IMR-90 (cell line): ENCODE results near the gene IFT43. TPM values are rescaled to one million over a fixed set of nuclear protein-coding genes. Genes with fewer than 3 reads are reported as not detected.

Source experiments
- ATAC-seq: fragments of 200-7000 bp; cut with Tn5 transposase; 2 replicates; pipeline ENCODE4 v1.9.1; 2020; ENCODE audit warnings: low read depth, mild to moderate bottlenecking, moderate library complexity
- BruUV-seq: library from RNA; stranded (reverse); fragments of 400-500 nt; replicated peaks from 2 replicates; lab custom pipeline; 2021; lab: Mats Ljungman, UMichigan
- CTCF ChIA-PET: fragments of 300-600 bp; formaldehyde crosslinking; extraction: SDS; loops from one replicate; lab custom pipeline; 2021; ENCODE audit warnings: antibody characterized with exemption; lab: Yijun Ruan, JAX
- POLR2A ChIA-PET: fragments of 300-600 bp; sonication (Branson Sonifier 250); formaldehyde crosslinking; loops from one replicate; lab custom pipeline; 2022; ENCODE audit warnings: antibody characterized with exemption; ENCODE audit not compliant: unreplicated experiment; lab: Charles Lee
- DNase-seq: peaks from one replicate; pipeline ENCODE4 v3.0.0; 2013
- H2AFZ ChIP-seq: replicated peaks from 2 replicates; pipeline ENCODE3; 2013; ENCODE audit warnings: low read length, mild to moderate bottlenecking; ENCODE audit not compliant: poor library complexity
- H2AK5ac ChIP-seq: 2 replicates; pipeline ENCODE4 v1.6.1; 2013; ENCODE audit warnings: low read depth, low read length, inconsistent platforms
- H2AK9ac ChIP-seq: replicated peaks from 2 replicates; pipeline ENCODE3; 2013; ENCODE audit warnings: mild to moderate bottlenecking, low read depth, low read length, moderate library complexity; ENCODE audit not compliant: poor library complexity
- H2BK120ac ChIP-seq: 2 replicates; pipeline ENCODE4 v1.6.1; 2013; ENCODE audit warnings: low read depth, low read length, inconsistent platforms
- H2BK15ac ChIP-seq: 3 replicates; pipeline ENCODE4 v1.6.1; 2013; ENCODE audit warnings: low read depth, low read length, inconsistent platforms
- H2BK20ac ChIP-seq: 2 replicates; pipeline ENCODE4 v1.6.1; 2013; ENCODE audit warnings: low read depth, mild to moderate bottlenecking, inconsistent platforms, low read length, moderate library complexity
- H2BK5ac ChIP-seq: 2 replicates; pipeline ENCODE4 v1.6.1; 2013; ENCODE audit warnings: mild to moderate bottlenecking, low read depth, low read length, inconsistent platforms; ENCODE audit not compliant: poor library complexity, severe bottlenecking
- H3K14ac ChIP-seq: replicated peaks from 2 replicates; pipeline ENCODE4 v1.6.1; 2013; ENCODE audit warnings: low read depth, low read length, inconsistent platforms
- H3K18ac ChIP-seq: 2 replicates; pipeline ENCODE4 v1.6.1; 2013; ENCODE audit warnings: low read depth, low read length, control low read depth
- H3K23ac ChIP-seq: 2 replicates; pipeline ENCODE4 v1.6.1; 2013; ENCODE audit warnings: low read depth, low read length, inconsistent platforms
- H3K27ac ChIP-seq: 2 replicates; pipeline ENCODE4 v1.5.1; 2013; ENCODE audit warnings: mild to moderate bottlenecking, control low read depth, low read length; ENCODE audit not compliant: insufficient read depth
- H3K27me3 ChIP-seq: 2 replicates; pipeline ENCODE4 v1.6.1; 2013; ENCODE audit warnings: low read length; ENCODE audit not compliant: control insufficient read depth, insufficient read depth
- H3K36me3 ChIP-seq: 2 replicates; pipeline ENCODE4 v1.6.1; 2013; ENCODE audit warnings: low read length, mixed read lengths; ENCODE audit not compliant: control insufficient read depth, insufficient read depth
- H3K4ac ChIP-seq: 2 replicates; pipeline ENCODE4 v1.6.1; 2013; ENCODE audit warnings: low read depth, low read length, inconsistent platforms
- H3K4me1 ChIP-seq: 2 replicates; pipeline ENCODE4 v1.6.1; 2013; ENCODE audit warnings: low read length, mixed read lengths; ENCODE audit not compliant: control insufficient read depth, insufficient read depth
- H3K4me2 ChIP-seq: 2 replicates; pipeline ENCODE4 v1.6.1; 2013; ENCODE audit warnings: low read depth, mild to moderate bottlenecking, control low read depth, low read length, moderate library complexity
- H3K4me3 ChIP-seq: 2 replicates; pipeline ENCODE4 v1.5.1; 2013; ENCODE audit warnings: low read depth, mild to moderate bottlenecking, control low read depth, low read length, moderate library complexity; ENCODE audit not compliant: insufficient read depth
- H3K56ac ChIP-seq: 2 replicates; pipeline ENCODE4 v1.6.1; 2013; ENCODE audit warnings: low read length, inconsistent platforms; ENCODE audit not compliant: insufficient read depth; ENCODE audit errors: extremely low read depth
- H3K79me1 ChIP-seq, 2 experiments: 2 replicates each; pipeline ENCODE4 v1.6.1; 2013; ENCODE audit warnings: low read length in 2 of 2, inconsistent platforms in 1 of 2, low read depth in 1 of 2
- H3K9ac ChIP-seq: 2 replicates; pipeline ENCODE4 v1.6.1; 2013; ENCODE audit warnings: low read depth, low read length, control low read depth
- H3K9me1 ChIP-seq: 2 replicates; pipeline ENCODE4 v1.6.1; 2013; ENCODE audit warnings: low read length, inconsistent platforms; ENCODE audit not compliant: insufficient read depth
- H3K9me3 ChIP-seq: 2 replicates; pipeline ENCODE4 v1.6.1; 2013; ENCODE audit warnings: low read length; ENCODE audit not compliant: control insufficient read depth, insufficient read depth
- H4K20me1 ChIP-seq: 2 replicates; pipeline ENCODE4 v1.6.1; 2013; ENCODE audit warnings: low read length, inconsistent platforms; ENCODE audit not compliant: insufficient read depth
- H4K5ac ChIP-seq: 2 replicates; pipeline ENCODE4 v1.6.1; 2013; ENCODE audit warnings: mild to moderate bottlenecking, low read depth, low read length, control low read depth
- H4K8ac ChIP-seq, 2 experiments: 2 replicates each; pipeline ENCODE4 v1.6.1; 2013; ENCODE audit warnings: low read depth in 2 of 2, low read length in 2 of 2, control low read depth in 1 of 2, inconsistent platforms in 1 of 2
- H4K91ac ChIP-seq: 2 replicates; pipeline ENCODE4 v1.6.1; 2013; ENCODE audit warnings: low read depth, low read length, inconsistent platforms; ENCODE audit not compliant: insufficient read depth
- BHLHE40 ChIP-seq: fragments of 150-350 bp; IDR thresholded peaks from 2 replicates; pipeline ENCODE4 v1.6.1; 2016; ENCODE audit warnings: mild to moderate bottlenecking, low read depth, low read length
- CEBPB ChIP-seq: IDR thresholded peaks from 2 replicates; pipeline ENCODE4 v1.6.1; 2012; ENCODE audit warnings: low read depth, low read length, improper control_type of control experiment
- CHD1 ChIP-seq: IDR thresholded peaks from 2 replicates; pipeline ENCODE4 v1.6.1; 2012; ENCODE audit warnings: low read depth, low read length, improper control_type of control experiment
- CTCF ChIP-seq: conservative IDR thresholded peaks from 2 replicates; pipeline ENCODE4 v1.5.1; 2012; ENCODE audit warnings: mild to moderate bottlenecking, low read depth, low read length, improper control_type of control experiment
- ELK1 ChIP-seq: fragments of 150-350 bp; IDR thresholded peaks from 2 replicates; pipeline ENCODE4 v1.6.1; 2016; ENCODE audit warnings: low read depth, mild to moderate bottlenecking, low read length, moderate library complexity, borderline replicate concordance
- FOS ChIP-seq: fragments of 150-350 bp; IDR thresholded peaks from 2 replicates; pipeline ENCODE4 v1.6.1; 2016; ENCODE audit warnings: low read depth, low read length
- MAFK ChIP-seq: IDR thresholded peaks from 2 replicates; pipeline ENCODE4 v1.6.1; 2012; ENCODE audit warnings: low read depth, low read length, improper control_type of control experiment
- MAZ ChIP-seq: IDR thresholded peaks from 2 replicates; pipeline ENCODE4 v1.6.1; 2012; ENCODE audit warnings: low read depth, mild to moderate bottlenecking, low read length, improper control_type of control experiment, moderate library complexity, borderline replicate concordance
- MXI1 ChIP-seq: IDR thresholded peaks from 2 replicates; pipeline ENCODE4 v1.6.1; 2012; ENCODE audit warnings: low read depth, mild to moderate bottlenecking, low read length, moderate library complexity, borderline replicate concordance
- NFE2L2 ChIP-seq: fragments of 150-350 bp; IDR thresholded peaks from 2 replicates; pipeline ENCODE4 v1.6.1; 2016; ENCODE audit warnings: low read depth, mild to moderate bottlenecking, low read length
- POLR2A ChIP-seq: IDR thresholded peaks from 2 replicates; pipeline ENCODE4 v1.6.1; 2012; ENCODE audit warnings: mild to moderate bottlenecking, low read depth, low read length
- RAD21 ChIP-seq: IDR thresholded peaks from 2 replicates; pipeline ENCODE4 v1.6.1; 2012; ENCODE audit warnings: low read length, improper control_type of control experiment
- RFX5 ChIP-seq: IDR thresholded peaks from 2 replicates; pipeline ENCODE4 v1.8.0; 2012; ENCODE audit warnings: low read depth, mild to moderate bottlenecking, low read length, moderate library complexity
- SMC3 ChIP-seq: fragments of 150-350 bp; IDR thresholded peaks from 2 replicates; pipeline ENCODE4 v1.6.1; 2016; ENCODE audit warnings: low read depth, mild to moderate bottlenecking, antibody characterized with exemption, low read length, moderate library complexity
- USF2 ChIP-seq: fragments of 150-350 bp; IDR thresholded peaks from 2 replicates; pipeline ENCODE4 v1.6.1; 2017; ENCODE audit warnings: mild to moderate bottlenecking, antibody characterized with exemption, low read length, low read depth
- whole genome bisulfite sequencing, 2 experiments: methylation state at CpG; one replicate each; pipeline versions ENCODE4 v1.1.5 to v1.1.7; 2013; ENCODE audit warnings: missing lambda C conversion rate in 2 of 2; ENCODE audit not compliant: insufficient read length in 1 of 2; ENCODE audit errors: extremely low coverage in 2 of 2; 5-methylcytosine and 5-hydroxymethylcytosine counted together
- dilution Hi-C: fragments of 300-500 bp; cut with HindIII; formaldehyde crosslinking; loops from one replicate; pipeline ENCODE4 v1.14.3; 2018; ENCODE audit warnings: low sequenced_read_pairs; ENCODE audit not compliant: unreplicated experiment
- in situ Hi-C: fragments of 300-500 bp; cut with MboI; formaldehyde crosslinking; loops from 3 replicates; pipeline ENCODE4 v1.14.3; 2019; ENCODE audit warnings: low sequenced_read_pairs, inconsistent platforms, mixed read lengths
- intact Hi-C: fragments of 100-400 bp; cut with micrococcal nuclease; formaldehyde crosslinking; loops from 2 replicates; pipeline ENCODE4 v1.10.0; 2022
- polyA plus RNA-seq, 3 experiments: library from polyadenylated mRNA; depleted of rRNA; stranded (reverse); fragments of >200 nt; gene quantifications; 2 replicates each; pipeline ENCODE4 v1.2.3, GENCODE V29; 2012; ENCODE audit warnings: low replicate concordance in 1 of 3
- total RNA-seq: library from RNA; depleted of rRNA; stranded (reverse); fragments of >200 nt; gene quantifications from 2 replicates; pipeline ENCODE4 v1.2.3, GENCODE V29; 2012

Gene IFT43
- total and polyA plus RNA-seq, 2 of the 4 experiments (the other 2 are of a cell fraction), result 41.4 to 43.2 TPM

DNA sequence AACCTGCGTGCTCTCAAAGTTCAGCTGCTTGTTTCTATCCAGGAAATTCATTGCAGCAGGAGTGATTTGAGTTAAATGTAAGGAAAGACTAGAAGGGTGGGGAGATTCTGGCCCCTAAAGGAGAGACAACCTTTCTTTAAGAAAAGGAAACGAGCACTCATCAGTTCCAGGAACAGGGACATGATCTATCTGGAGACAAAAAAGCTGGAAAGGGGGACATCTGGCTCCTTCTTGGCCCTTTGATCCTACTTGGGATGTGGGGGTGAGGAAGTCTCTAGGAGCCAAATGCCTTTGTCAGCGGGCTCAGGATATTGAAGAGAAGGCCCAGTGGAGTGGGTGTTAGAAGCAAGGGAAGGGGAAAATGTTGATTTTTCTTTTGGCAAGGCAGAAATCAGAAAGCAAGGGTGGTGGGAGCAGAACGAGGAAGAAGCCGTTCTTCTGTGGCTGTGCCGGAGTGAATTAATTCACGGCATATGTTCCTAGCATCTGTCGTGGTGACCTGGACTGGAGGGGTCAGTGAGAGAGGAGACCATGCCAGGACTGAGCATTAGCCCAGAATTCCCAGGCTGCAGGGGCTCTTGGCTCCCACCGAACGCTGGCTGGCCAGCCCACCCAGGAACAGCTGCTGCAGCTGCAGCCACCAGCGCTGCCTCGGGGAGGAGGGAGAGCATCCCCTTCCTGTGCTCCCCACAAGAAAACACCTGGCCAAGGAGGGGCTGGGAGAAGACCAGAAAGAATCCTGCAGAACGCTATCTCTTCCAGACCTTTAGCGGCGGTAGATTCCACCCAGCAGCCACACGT, 103.4 kb downstream of the IFT43 start:
- intact Hi-C loops (no loop called here), dilution Hi-C loops (no loop called here), in situ Hi-C loops (no loop called here)
- Histone ChIP-seq H3K27me3 (peaks cover 31% of the 10 kb centered on the region), H3K9me3 (no peaks in the 10 kb centered on the region), H3K9me1 (no peaks in the 10 kb centered on the region), H2BK15ac (no peak overlapping the region), H2BK5ac (no peak overlapping the region), H4K91ac (no peak overlapping the region), H2AFZ (no peak overlapping the region), H3K56ac (no peak overlapping the region), H3K23ac (no peak overlapping the region), H3K36me3 (no peaks in the 10 kb centered on the region), H3K4me2 (no peak overlapping the region), H3K79me1 (no peaks in the 10 kb centered on the region), H2AK9ac (no peak overlapping the region), H2BK20ac (no peak overlapping the region), H3K9ac (no peak overlapping the region), H3K18ac (no peak overlapping the region), H3K14ac (no peak overlapping the region), H3K4ac (no peak overlapping the region), H3K4me1 (peaks cover 2% of the 10 kb centered on the region; the same call in 1 of the 2 replicates), H4K8ac (no peak overlapping the region), H3K4me3 (no peak overlapping the region), H2AK5ac (no peak overlapping the region), H4K5ac (no peak overlapping the region), H2BK120ac (no peak overlapping the region), H3K27ac (no peak overlapping the region), H4K20me1 (no peaks in the 10 kb centered on the region)
- ATAC-seq (no peak; the same call in 1 of the 2 replicates), DNase-seq (no peak)
- ChIA-PET POLR2A (no interaction called here), CTCF (interaction anchor here (0.7 to 1.6 kb wide), 4 partner anchors 8 to 38 kb away, joined by 3 to 4 read pairs (median 4); no protein-coding TSS in a partner anchor)
- WGBS, 2 experiments, result 20% methylated on average over 4 of the region's 16 CpGs; no CpG with 5 or more reads in 1 of the 2 experiments
- BruUV-seq, result no TSS peak
- no peak for TF ChIP-seq CHD1
- no peak for TF ChIP-seq MXI1
- no peak for TF ChIP-seq USF2
- no peak for TF ChIP-seq CEBPB
- no peak for TF ChIP-seq RAD21
- TF ChIP-seq FOS, result no peak
- no peak for TF ChIP-seq CTCF
- no peak for TF ChIP-seq SMC3
- no peak for TF ChIP-seq MAZ
- no peak for TF ChIP-seq ELK1
- no peak for TF ChIP-seq BHLHE40
- no peak for TF ChIP-seq NFE2L2
- TF ChIP-seq RFX5, result no peak
- no peak for TF ChIP-seq POLR2A
- TF ChIP-seq MAFK, result no peak
